ENCODE data around the gene KRT75.
"Not testable (repeated sequence)": the region's sequence is repeated elsewhere in the genome, so short reads cannot be mapped to it uniquely, and the experiment has no call there.

The KRT75 gene

GRCh38 chr12:52448228-52448627 lies 14.1 kb upstream of the KRT75 start:
- TF ChIP-seq CTCF (conservative IDR thresholded peaks at IDR 0.05; ENCODE audit: control insufficient read depth, insufficient read depth, low read depth, low read length), result no peak
- H3K4me3 ChIP-seq (ENCODE audit: control insufficient read depth, low read depth, low read length), result no peak overlapping the region
- no peak for DNase-seq (ENCODE audit: low read depth)

- not testable (repeated sequence) for DNase-seq (ENCODE audit: low read depth); H3K4me3 ChIP-seq (ENCODE audit: control insufficient read depth, low read depth, low read length)
These were observed 13.0 kb upstream of the KRT75 start for GRCh38 chr12:52447196-52447595.

- TF ChIP-seq CTCF (conservative IDR thresholded peaks at IDR 0.05; ENCODE audit: control insufficient read depth, insufficient read depth, low read depth, low read length), result no peak
- DNase-seq (ENCODE audit: low read depth), result no peak
- H3K4me3 ChIP-seq (ENCODE audit: control insufficient read depth, low read depth, low read length), result no peak overlapping the region
These were observed 12.3 kb upstream of the KRT75 start for GRCh38 chr12:52446367-52447045.

GRCh38 chr12:52445876-52446275 lies 11.7 kb upstream of the KRT75 start:
- no peak overlapping the region for H3K4me3 ChIP-seq (ENCODE audit: control insufficient read depth, low read depth, low read length)
- no peak for DNase-seq (ENCODE audit: low read depth)
- no peak for TF ChIP-seq CTCF (conservative IDR thresholded peaks at IDR 0.05; ENCODE audit: control insufficient read depth, insufficient read depth, low read depth, low read length)

GRCh38 chr12:52444647-52445595 lies 10.8 kb upstream of the KRT75 start:
- no peak for DNase-seq (ENCODE audit: low read depth)
- no peak overlapping the region for H3K4me3 ChIP-seq (ENCODE audit: control insufficient read depth, low read depth, low read length)

GRCh38 chr12:52443966-52444365 lies 9.8 kb upstream of the KRT75 start:
- TF ChIP-seq CTCF (conservative IDR thresholded peaks at IDR 0.05; ENCODE audit: control insufficient read depth, insufficient read depth, low read depth, low read length), result no peak
- no peak overlapping the region for H3K4me3 ChIP-seq (ENCODE audit: control insufficient read depth, low read depth, low read length)
- DNase-seq (ENCODE audit: low read depth), result no peak

More at GRCh38 chr12:52444647-52445595, 10.8 kb upstream of the KRT75 start:
- TF ChIP-seq CTCF (conservative IDR thresholded peaks at IDR 0.05; ENCODE audit: control insufficient read depth, insufficient read depth, low read depth, low read length), result no peak

GRCh38 chr12:52442600-52443061 lies 8.5 kb upstream of the KRT75 start:
- no peak overlapping the region for H3K4me3 ChIP-seq (ENCODE audit: control insufficient read depth, low read depth, low read length)
- DNase-seq (ENCODE audit: low read depth), result peak; percentile 97
- TF ChIP-seq CTCF (conservative IDR thresholded peaks at IDR 0.05; ENCODE audit: control insufficient read depth, insufficient read depth, low read depth, low read length), result peak; percentile 48
